HTR-8/SVneo (cell line): ENCODE measurements around the gene SYT14.
"Not testable (repeated sequence)": the region's sequence is repeated elsewhere in the genome, so short reads cannot be mapped to it uniquely, and the experiment has no call there.

ENCODE experiments used
- DNase-seq: peaks from one replicate; pipeline ENCODE4 v3.0.0; 2011; ENCODE audit warnings: low spot score, mixed read lengths; ENCODE audit not compliant: insufficient read length
- FAIRE-seq: peaks from 2 replicates; lab custom pipeline; 2011; peaks lifted over from hg19 to GRCh38; lab: Jason Lieb, UNC

SYT14 gene

GRCh38 chr1:210092366-210092765 lies 154.3 kb downstream of the SYT14 start:
- no peak for DNase-seq
- no peak for FAIRE-seq

- no peak for DNase-seq
- FAIRE-seq = no peak
Observed at GRCh38 chr1:210093461-210093860, 155.4 kb downstream of the SYT14 start.

- no peak for FAIRE-seq
Observed at GRCh38 chr1:210098356-210098755, 160.3 kb downstream of the SYT14 start.

GRCh38 chr1:210099921-210100320 lies 161.9 kb downstream of the SYT14 start:
- FAIRE-seq (no peak), DNase-seq (no peak)

More at GRCh38 chr1:210098356-210098755, 160.3 kb downstream of the SYT14 start:
- no peak for DNase-seq

GRCh38 chr1:210104103-210104502 lies 166.1 kb downstream of the SYT14 start:
- FAIRE-seq = no peak

GRCh38 chr1:210112906-210113305 lies 174.9 kb downstream of the SYT14 start:
- DNase-seq, FAIRE-seq: not testable (repeated sequence)

More at GRCh38 chr1:210104103-210104502, 166.1 kb downstream of the SYT14 start:
- DNase-seq = no peak

GRCh38 chr1:210117198-210117597 lies 179.2 kb downstream of the SYT14 start:
- no peak for FAIRE-seq
- DNase-seq = no peak

- no peak for DNase-seq
- no peak for FAIRE-seq
Observed at GRCh38 chr1:210117681-210118170, 179.7 kb downstream of the SYT14 start.

GRCh38 chr1:210123383-210123782 lies 185.4 kb downstream of the SYT14 start:
- FAIRE-seq = no peak
- no peak for DNase-seq

- DNase-seq (peak; percentile 43), FAIRE-seq (no peak)
Observed at GRCh38 chr1:210123924-210124589, 186.0 kb downstream of the SYT14 start.

- DNase-seq = no peak
- FAIRE-seq = no peak
Observed at GRCh38 chr1:210124736-210125135, 186.7 kb downstream of the SYT14 start.

- DNase-seq = no peak
- FAIRE-seq = no peak
Observed at GRCh38 chr1:210125143-210125542, 187.1 kb downstream of the SYT14 start.

GRCh38 chr1:210129092-210129491 lies 191.1 kb downstream of the SYT14 start:
- FAIRE-seq = no peak

GRCh38 chr1:210129759-210130158 lies 191.7 kb downstream of the SYT14 start:
- no peak for DNase-seq
- no peak for FAIRE-seq

More at GRCh38 chr1:210129092-210129491, 191.1 kb downstream of the SYT14 start:
- DNase-seq = no peak

- FAIRE-seq = no peak
- peak; percentile 27 for DNase-seq
Observed at GRCh38 chr1:210132582-210132981, 194.6 kb downstream of the SYT14 start.

- no peak for FAIRE-seq
- peak; percentile 45 for DNase-seq
Observed at GRCh38 chr1:210143465-210144062, 205.5 kb downstream of the SYT14 start.

- no peak for FAIRE-seq
- no peak for DNase-seq
Observed at GRCh38 chr1:210144736-210145135, 206.7 kb downstream of the SYT14 start.

GRCh38 chr1:210151052-210151672 lies 213.1 kb downstream of the SYT14 start:
- no peak for DNase-seq
- no peak for FAIRE-seq

GRCh38 chr1:210159211-210159610 lies 221.2 kb downstream of the SYT14 start:
- no peak for FAIRE-seq
- DNase-seq = no peak

GRCh38 chr1:210170220-210170619 lies 232.2 kb downstream of the SYT14 start:
- DNase-seq (no peak), FAIRE-seq (no peak)

- FAIRE-seq = no peak
- no peak for DNase-seq
Observed at GRCh38 chr1:210174133-210174532, 236.1 kb downstream of the SYT14 start.
